Measurements from ENCODE around the gene ANKFN1. TPM values are rescaled to one million over a fixed set of nuclear protein-coding genes. Genes with fewer than 3 reads are reported as not detected.

ANKFN1 gene
- total and polyA plus RNA-seq, 2 of the 13 experiments (the other 11 are each of a cell fraction or from before 2014, with no cell fraction given): not detected

DNA sequence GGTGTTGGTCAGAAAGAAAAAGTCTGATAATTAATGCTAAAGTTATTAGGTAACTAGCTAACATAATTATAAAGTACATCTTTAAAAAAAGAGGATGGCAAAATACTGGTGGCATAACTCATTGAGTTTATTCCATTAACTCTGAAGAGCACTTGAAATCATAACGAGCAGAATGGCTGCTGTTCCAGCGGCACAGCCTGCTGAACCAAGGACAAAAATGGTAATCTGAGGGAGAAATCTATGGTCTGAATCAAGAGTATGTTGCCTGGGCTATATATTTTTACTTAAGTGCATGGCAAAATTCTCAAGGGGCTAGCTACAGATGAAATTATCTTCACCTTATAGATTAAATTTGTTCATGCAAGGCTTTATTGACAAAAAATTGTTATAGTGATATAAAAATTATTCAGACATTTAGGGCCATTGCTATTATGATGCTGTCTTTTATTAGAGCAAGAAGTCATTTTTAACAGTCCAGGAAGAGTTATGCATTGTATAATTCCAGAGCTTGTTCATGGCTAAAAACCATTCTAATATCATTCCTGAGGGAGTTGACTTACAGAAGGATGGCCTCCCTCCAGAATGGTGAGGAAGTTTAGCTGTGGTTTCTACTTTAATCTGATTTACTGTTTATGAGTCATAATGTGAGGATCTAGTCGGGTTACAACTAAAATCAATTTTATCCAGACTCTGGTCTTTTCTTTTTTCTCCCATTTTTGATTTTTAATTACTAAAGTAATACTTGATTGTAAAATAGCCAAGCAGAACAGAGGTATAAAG, 41.4 kb upstream of the ANKFN1 start:
- intact Hi-C loops (cut with micrococcal nuclease; ENCODE audit: unreplicated experiment): no loop called here
- ChIA-PET POLR2A (no interaction called here), CTCF (ENCODE audit: low intra/inter-chr PET ratio, low total read pairs) (no interaction called here)
- Histone ChIP-seq H4K20me1 (ENCODE audit: insufficient read depth, low read length) (no peaks in the 10 kb centered on the region), H3K27me3 (ENCODE audit: control insufficient read depth in 1 of 2, insufficient read depth in 2 of 2, low read length in 2 of 2) (no peaks in the 10 kb centered on the region), H3K36me3 (replicated peaks in 1 of 2; ENCODE audit: control insufficient read depth in 1 of 2, insufficient read depth in 2 of 2, low read length in 2 of 2) (no peaks in the 10 kb centered on the region), H3K79me2 (ENCODE audit: insufficient read depth, low read length) (no peaks in the 10 kb centered on the region), H3K4me1 (ENCODE audit: insufficient read depth, low read length) (peaks cover 14% of the 10 kb centered on the region), H3K4me3 (replicated peaks in 1 of 3; ENCODE audit: insufficient read depth in 1 of 3, low read depth in 2 of 3, low read length in 3 of 3) (no peak overlapping the region), H2AFZ (ENCODE audit: low read length) (no peak overlapping the region), H3K4me2 (ENCODE audit: low read depth, low read length) (no peak overlapping the region), H3K9ac (ENCODE audit: insufficient read depth, low read depth, low read length) (no peak overlapping the region), H3K9me3 (ENCODE audit: low read length) (no peaks in the 10 kb centered on the region), H3K27ac (ENCODE audit: extremely low read length, insufficient read depth, low read length) (no peak overlapping the region)
- WGBS (ENCODE audit: low lambda C conversion rate): 11% methylated on average over 3 of the region's 3 CpGs
- FAIRE-seq: no peak
- in situ Hi-C loops (cut with HindIII; ENCODE audit: extremely low pct_ligation_motif_present, low pct_unique_long_range_greater_than_20kb): no loop called here
- no peak for TF ChIP-seq ZNF552 (CRISPR knock-in tag; IDR thresholded peaks at IDR 0.05; ENCODE audit: borderline replicate concordance)
- no peak for TF ChIP-seq MXI1 (IDR thresholded peaks at IDR 0.05; ENCODE audit: borderline replicate concordance, low read depth, low read length)
- no peak for TF ChIP-seq FOXA3 (CRISPR knock-in tag; IDR thresholded peaks at IDR 0.05)
- no peak for TF ChIP-seq ZNF549 (CRISPR knock-in tag; IDR thresholded peaks at IDR 0.05)
- no peak for TF ChIP-seq ZNF337 (CRISPR knock-in tag; IDR thresholded peaks at IDR 0.05; ENCODE audit: borderline replicate concordance, low read depth)
- TF ChIP-seq GTF3A (CRISPR knock-in tag; conservative IDR thresholded peaks at IDR 0.05): no peak
- TF ChIP-seq ZFY (CRISPR knock-in tag; IDR thresholded peaks at IDR 0.05): no peak
- TF ChIP-seq TIGD3 (CRISPR knock-in tag; IDR thresholded peaks at IDR 0.05; ENCODE audit: borderline replicate concordance): no peak
- TF ChIP-seq PAWR (CRISPR knock-in tag; IDR thresholded peaks at IDR 0.05; ENCODE audit: borderline replicate concordance): no peak
- TF ChIP-seq DR1 (CRISPR knock-in tag; IDR thresholded peaks at IDR 0.05): no peak
- TF ChIP-seq TBP (CRISPR knock-in tag; IDR thresholded peaks at IDR 0.05): no peak
- no peak for TF ChIP-seq ZKSCAN1 (IDR thresholded peaks at IDR 0.05; ENCODE audit: low read length)
- TF ChIP-seq, protein P1, sequence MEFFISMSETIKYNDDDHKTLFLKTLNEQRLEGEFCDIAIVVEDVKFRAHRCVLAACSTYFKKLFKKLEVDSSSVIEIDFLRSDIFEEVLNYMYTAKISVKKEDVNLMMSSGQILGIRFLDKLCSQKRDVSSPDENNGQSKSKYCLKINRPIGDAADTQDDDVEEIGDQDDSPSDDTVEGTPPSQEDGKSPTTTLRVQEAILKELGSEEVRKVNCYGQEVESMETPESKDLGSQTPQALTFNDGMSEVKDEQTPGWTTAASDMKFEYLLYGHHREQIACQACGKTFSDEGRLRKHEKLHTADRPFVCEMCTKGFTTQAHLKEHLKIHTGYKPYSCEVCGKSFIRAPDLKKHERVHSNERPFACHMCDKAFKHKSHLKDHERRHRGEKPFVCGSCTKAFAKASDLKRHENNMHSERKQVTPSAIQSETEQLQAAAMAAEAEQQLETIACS (CRISPR knock-in tag; IDR thresholded peaks at IDR 0.05): no peak
- ATAC-seq: no peak
- no TSS peak for BruUV-seq (replicated peaks)
- no peak for DNase-seq (ENCODE audit: low spot score)

Data from HepG2 (cell line).